VCaP (cell line): ENCODE measurements around the gene VSIG10L.

Experiments used
- H3K27ac ChIP-seq: fragments of 450-650 bp; 2 replicates; pipeline ENCODE4 v1.5.1; 2017
- TF ChIP-seq, protein P1 (sequence below): fragments of 450-650 bp; conservative IDR thresholded peaks from 2 replicates; pipeline ENCODE4 v1.5.1; 2017; ENCODE audit warnings: mild to moderate bottlenecking, moderate library complexity

Gene VSIG10L

DNA sequence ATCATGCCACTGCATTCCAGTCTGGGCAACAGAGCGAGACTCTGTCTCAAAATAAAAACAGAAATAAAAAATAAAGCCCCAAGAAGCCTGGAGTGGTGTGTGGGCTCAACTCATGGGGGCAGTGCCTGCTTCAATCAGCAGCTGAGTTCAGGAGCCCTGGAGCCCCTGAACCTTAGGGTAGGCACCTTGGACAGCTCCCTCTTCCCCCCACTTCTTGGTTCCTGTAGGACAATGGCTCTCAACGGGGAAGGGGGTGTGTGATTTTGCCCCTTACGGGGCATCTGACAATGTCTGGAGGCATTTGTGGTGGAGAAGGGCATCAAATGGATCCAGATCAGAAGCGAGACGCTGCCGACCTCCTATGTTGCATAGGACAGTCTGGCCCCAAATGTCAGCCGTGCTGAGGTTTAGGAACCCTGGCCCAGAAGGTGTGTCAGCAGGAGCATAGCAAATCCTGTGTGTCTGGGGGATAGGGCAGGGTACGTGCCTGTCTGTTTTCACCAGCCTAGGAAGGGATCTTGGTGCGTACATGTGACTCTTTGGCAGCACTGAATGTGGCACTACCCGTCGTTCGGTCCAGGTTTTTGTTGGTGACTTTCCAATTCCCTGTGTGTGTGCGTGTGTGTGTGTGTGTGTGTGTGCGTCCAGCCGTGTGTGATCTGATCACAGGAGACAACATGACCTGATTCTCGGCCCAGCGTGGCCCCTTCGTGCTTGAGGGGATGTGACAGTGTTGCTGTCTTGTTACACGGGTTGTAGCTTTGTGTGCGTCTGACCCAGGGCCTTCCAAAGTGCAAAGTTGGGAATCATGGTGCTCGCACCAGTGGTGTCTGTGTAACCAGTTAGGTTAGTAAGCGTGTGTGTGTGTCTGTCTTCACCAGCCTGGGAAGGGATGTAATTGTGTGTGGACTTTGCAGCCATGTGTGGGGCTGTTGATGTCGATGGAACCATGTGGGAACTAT, 23.0 kb downstream of the VSIG10L start:
- no peak overlapping the region for H3K27ac ChIP-seq
- TF ChIP-seq, protein P1, sequence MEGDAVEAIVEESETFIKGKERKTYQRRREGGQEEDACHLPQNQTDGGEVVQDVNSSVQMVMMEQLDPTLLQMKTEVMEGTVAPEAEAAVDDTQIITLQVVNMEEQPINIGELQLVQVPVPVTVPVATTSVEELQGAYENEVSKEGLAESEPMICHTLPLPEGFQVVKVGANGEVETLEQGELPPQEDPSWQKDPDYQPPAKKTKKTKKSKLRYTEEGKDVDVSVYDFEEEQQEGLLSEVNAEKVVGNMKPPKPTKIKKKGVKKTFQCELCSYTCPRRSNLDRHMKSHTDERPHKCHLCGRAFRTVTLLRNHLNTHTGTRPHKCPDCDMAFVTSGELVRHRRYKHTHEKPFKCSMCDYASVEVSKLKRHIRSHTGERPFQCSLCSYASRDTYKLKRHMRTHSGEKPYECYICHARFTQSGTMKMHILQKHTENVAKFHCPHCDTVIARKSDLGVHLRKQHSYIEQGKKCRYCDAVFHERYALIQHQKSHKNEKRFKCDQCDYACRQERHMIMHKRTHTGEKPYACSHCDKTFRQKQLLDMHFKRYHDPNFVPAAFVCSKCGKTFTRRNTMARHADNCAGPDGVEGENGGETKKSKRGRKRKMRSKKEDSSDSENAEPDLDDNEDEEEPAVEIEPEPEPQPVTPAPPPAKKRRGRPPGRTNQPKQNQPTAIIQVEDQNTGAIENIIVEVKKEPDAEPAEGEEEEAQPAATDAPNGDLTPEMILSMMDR = no peak

DNA sequence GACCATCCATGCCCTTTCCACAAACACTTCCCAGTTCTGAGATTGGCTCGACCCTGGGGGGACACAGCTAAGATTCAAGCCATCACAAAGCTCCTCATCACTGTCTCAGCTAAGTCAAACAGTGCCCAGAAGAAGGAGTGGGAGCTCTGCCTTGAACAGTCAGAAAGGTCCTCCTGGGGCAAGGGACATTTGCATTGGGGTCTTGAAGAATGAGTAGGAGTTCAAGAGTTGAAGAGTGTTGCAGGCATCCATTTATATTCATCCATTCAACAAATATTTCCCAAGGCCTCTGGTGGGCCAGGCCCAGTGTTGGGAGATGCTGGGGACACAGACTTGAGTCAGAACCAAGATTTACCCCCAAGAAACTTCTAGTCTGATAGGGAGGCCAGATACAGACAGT, 24.0 kb downstream of the VSIG10L start:
- H3K27ac ChIP-seq = no peak overlapping the region
- TF ChIP-seq, protein P1 = no peak

DNA sequence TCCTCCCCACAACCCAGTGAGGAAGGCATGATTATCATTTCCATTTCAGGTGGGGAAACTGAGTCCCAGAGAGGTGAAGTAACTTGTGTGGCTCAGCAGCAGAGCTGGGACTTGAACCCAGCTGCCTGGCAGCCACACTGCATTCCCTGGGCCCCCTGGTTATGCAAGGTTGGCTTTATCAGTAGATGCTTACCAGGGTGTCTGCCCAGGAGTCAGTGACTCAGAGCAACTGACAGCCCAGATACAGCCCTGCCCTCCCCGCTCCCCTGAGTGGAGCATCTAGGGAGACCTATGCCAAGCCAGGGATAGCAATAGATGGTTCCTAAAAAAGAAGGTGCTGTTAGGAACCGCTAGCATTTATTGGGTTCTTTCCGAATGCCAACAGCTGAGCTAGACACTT, 24.6 kb downstream of the VSIG10L start:
- TF ChIP-seq, protein P1 = no peak
- H3K27ac ChIP-seq = no peak overlapping the region

DNA sequence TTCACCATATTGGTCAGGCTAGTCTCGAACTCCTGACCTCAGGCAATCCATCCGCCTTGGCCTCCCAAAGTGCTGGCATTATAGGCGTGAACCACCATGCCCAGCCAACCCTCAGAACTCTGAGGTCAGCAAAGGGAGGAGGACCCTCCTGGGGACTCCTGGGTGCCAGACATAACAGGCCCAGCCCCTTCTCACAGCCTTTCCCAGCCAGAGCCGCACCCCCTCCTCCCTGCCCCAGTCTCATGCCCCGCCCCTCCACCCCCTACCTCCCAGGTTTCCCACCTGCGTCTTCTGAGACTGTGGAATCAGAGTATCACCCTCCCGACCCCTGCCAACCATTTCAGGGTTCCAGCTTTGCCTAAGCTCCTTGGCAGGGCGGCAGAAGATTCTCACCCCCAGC, 25.3 kb downstream of the VSIG10L start:
- TF ChIP-seq, protein P1 = no peak
- H3K27ac ChIP-seq = no peak overlapping the region

DNA sequence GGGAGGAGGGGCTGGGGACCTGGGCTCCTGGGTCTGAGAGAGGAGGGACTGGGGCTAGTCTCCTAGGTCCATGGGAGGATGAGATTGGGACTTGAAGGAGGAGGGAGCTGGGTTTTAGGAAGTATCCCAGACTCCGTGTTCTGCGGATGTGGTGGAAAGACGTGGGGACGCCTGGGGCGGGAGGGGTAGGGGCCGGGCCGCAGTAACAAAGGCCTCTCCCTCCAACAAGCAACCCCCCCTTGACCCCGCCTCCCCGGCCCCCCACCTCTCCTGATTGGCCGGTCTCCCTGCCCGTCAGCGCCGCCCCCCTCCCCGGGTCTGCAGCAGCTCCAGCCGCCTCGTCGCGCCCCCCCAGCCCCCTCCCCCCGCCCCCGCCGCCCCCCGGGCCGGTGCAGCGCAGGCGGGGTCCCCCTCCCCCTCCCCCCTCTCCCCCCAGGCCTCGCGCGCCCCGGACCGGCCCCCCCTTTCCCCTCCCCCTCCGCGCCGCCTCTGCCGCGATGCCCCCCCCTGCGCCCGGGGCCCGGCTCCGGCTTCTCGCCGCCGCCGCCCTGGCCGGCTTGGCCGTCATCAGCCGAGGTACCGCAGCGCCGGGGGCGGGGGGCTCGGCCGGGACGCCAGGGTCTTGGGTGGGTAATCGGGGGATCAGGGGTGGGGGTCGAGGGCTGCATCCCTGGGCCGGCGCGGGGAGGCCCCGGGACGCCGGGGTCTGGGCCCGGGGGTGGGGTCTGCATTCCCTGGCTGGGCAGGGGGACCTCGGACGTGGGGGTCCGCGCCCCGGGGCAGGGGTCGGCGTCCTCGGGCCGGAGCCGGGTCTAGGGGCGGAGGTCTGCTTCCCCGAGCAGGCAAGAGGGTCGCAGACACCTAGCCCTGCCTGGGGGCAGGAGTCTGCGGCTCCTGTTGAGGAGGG, 30.3 kb downstream of the VSIG10L start, which contains the start of gene IGLON5:
IGLON5 (plus strand) TSS at position 294 of the 907 bp plus-strand sequence; CDS start at position 498, 204 bp downstream.
- TF ChIP-seq, protein P1 = no peak
- H3K27ac ChIP-seq = no peak within 1 kb of the TSS

DNA sequence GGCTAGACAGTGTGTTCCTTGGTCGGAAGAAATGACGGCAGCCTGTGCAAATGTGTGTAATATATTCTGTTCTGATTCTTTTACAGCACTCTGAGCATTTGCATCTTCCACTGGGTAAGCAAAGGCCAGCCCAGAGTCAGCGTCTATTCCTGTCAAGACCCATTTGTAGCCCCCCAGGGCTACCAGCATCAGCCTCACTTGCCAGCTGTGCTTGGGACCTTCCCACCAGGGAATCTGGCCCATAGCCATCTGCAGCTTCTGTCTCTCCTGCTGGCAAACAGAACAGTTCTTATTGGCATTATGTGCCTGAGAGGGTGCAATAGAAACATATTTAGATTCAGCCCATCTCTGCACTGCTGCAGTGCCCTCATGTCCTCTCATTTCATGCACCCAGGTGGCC, 36.5 kb downstream of the VSIG10L start:
- TF ChIP-seq, protein P1 = no peak
- H3K27ac ChIP-seq = no peak overlapping the region

DNA sequence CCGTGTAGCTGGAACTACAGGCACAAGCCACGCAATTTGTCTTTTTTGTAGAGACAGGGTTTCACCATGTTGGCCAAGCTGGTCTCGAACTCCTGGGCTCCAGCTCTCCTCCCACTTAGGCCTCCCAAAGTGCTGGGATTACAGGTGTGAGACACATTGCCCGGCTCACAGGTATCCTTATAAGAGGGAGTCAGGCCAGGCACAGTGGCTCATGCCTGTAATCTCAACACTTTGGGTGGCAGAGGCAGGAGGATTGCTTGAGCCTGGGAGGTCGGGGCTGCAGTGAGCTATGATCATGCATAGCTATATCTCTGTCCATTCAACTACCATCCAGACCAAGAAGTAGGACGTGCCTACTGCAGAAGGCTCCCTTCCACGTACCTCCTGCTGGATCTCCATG, 40.7 kb downstream of the VSIG10L start:
- TF ChIP-seq, protein P1 = no peak
- no peak overlapping the region for H3K27ac ChIP-seq
